Esophagus muscularis mucosa (tissue), 3 donors: ENCODE measurements around the gene CCNI.

Experiments used
- POLR2AphosphoS5 ChIP-seq, 2 donors: sonication (generic); formaldehyde crosslinking; IDR thresholded peaks; one replicate each; pipeline ENCODE4 v1.6.1; 2017; ENCODE audit warnings: antibody characterized with exemption in 2 of 2
- TF ChIP-seq, protein P1 (sequence below), 3 experiments: fragments of 200-600 bp in 2 of 3; fragments of 450-650 bp in 1 of 3; sonication (generic) in 2 of 3; IDR thresholded peaks; one replicate each; pipeline ENCODE4 v1.5.1; 2017 to 2019; ENCODE audit warnings: antibody characterized with exemption in 3 of 3, mild to moderate bottlenecking in 2 of 3, moderate library complexity in 1 of 3

- TF ChIP-seq, protein P1, sequence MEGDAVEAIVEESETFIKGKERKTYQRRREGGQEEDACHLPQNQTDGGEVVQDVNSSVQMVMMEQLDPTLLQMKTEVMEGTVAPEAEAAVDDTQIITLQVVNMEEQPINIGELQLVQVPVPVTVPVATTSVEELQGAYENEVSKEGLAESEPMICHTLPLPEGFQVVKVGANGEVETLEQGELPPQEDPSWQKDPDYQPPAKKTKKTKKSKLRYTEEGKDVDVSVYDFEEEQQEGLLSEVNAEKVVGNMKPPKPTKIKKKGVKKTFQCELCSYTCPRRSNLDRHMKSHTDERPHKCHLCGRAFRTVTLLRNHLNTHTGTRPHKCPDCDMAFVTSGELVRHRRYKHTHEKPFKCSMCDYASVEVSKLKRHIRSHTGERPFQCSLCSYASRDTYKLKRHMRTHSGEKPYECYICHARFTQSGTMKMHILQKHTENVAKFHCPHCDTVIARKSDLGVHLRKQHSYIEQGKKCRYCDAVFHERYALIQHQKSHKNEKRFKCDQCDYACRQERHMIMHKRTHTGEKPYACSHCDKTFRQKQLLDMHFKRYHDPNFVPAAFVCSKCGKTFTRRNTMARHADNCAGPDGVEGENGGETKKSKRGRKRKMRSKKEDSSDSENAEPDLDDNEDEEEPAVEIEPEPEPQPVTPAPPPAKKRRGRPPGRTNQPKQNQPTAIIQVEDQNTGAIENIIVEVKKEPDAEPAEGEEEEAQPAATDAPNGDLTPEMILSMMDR (IDR thresholded peaks at IDR 0.05) = no peak
- TF ChIP-seq POLR2AphosphoS5 (IDR thresholded peaks at IDR 0.05) = no peak
Observed at GRCh38 chr4:77043507-77044136, 32.2 kb downstream of the CCNI start.
